Aorta (tissue), 4 donors: Measurements from ENCODE around the gene PSAPL1. TPM values are rescaled to one million over a fixed set of nuclear protein-coding genes. Genes with fewer than 3 reads are reported as not detected.

Experiments
- microRNA-seq, 2 donors: library from miRNA; unstranded; fragments of <30 nt; microRNA quantifications; one replicate each; pipeline ENCODE4 v1.2.0, GENCODE V29; 2020
- polyA plus RNA-seq, 2 donors: library from polyadenylated mRNA; stranded (reverse); fragments of 200-250 nt; gene quantifications; one replicate each; pipeline ENCODE4 v1.2.3, GENCODE V29; 2013
- total RNA-seq, 2 donors: library from RNA; stranded (reverse); fragmentation: NEBNext Ultra II Directional; extraction: Animal tissue kit (Norgen Biotek cat#: 25700); gene quantifications; one replicate each; pipeline ENCODE4 v1.2.1, GENCODE V29; 2021
- donor health status: healthy with polysubstance abuse.
- donor health status: Bipolar disorder and iron deficiency.
- donor health status: DM: no; HTN: no; CAD: no.
- donor health status: DM: yes; HTN: yes; CAD: no.

Gene PSAPL1
- total and polyA plus RNA-seq, 4 donors: not detected

Small RNA genes lying within 50 kb of the gene (microRNA-seq; reads per million reads assigned to microRNA genes)
- gene MIR4274: 0 reads per million in 2 donors

Other genes with a start within 250 kb of the PSAPL1 start
- gene SORCS2, start 242.4 kb downstream of the PSAPL1 start, total RNA-seq: 1 to 10 TPM; 2.3 to 8.4 TPM
- gene SORCS2, start 242.4 kb downstream of the PSAPL1 start, polyA plus RNA-seq: 1 to 10 TPM in 1 of 2 donors, under 1 TPM in 1; 0.05 to 1.4 TPM